GM21360 (cell line): ENCODE measurements around the gene AAK1.
"Not testable (repeated sequence)": the region's sequence is repeated elsewhere in the genome, so short reads cannot be mapped to it uniquely, and the experiment has no call there.

Source experiments
- ATAC-seq: cut with Tn5 transposase; IDR thresholded peaks from one replicate; pipeline ENCODE4 v1.9.1; 2021; ENCODE audit warnings: mild to moderate bottlenecking, moderate library complexity; ENCODE audit not compliant: unreplicated experiment

Gene AAK1

DNA sequence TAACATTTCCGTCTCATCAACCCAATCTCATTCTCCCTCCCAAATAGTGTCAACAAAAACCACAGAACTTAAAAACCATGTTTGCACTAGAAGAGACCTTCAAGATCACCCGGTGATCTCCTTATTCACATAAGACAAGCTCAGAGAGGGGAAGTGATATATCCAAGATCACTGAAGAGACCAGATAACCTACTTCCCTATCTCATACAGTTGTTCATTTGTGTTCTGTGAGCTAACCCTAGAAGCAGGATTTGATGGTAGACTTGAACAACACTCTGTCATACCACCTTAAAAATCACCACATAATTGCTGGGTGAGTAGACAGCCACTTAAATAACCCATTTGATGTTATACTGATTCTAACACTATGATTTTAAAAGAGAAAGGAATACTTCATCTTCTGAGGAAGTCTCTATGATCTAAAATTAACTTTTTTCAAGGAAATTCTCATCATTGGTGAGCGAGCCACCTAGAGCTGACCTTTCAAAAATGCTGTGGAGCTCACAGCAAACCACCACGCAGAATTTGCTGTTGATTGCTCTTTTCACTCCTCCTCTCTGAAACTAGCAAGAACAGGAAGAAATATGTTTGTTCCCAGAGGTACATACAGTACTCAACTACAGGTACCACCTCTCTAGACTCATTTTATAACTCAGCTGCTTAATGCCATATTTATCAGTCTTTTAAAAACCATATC is 15.1 kb downstream of the AAK1 start:
- no peak for ATAC-seq

GRCh38 chr2:69625078-69625795 is 18.3 kb downstream of the AAK1 start:
- no peak for ATAC-seq

GRCh38 chr2:69624611-69625010 is 18.9 kb downstream of the AAK1 start:
- ATAC-seq: no peak

DNA sequence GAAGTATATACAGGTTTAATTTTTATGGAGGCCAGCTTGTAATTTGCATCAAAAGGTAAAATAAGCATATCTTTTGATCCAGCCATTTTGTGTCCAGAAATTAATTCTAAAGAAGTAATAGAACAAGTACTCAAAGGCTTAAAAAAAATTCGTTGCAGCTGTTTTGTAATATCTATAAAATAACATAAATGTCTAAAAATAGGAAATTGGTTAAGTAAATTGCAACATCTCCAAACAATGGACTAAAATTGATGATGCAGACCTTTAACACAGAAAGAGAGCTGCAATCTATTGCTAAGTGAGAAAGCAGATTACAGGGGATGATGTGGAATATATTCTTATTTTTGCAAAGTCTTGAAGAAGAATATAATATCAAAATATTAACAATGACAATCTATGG is 19.4 kb downstream of the AAK1 start:
- ATAC-seq: no peak

GRCh38 chr2:69623236-69623635 is 20.3 kb downstream of the AAK1 start:
- no peak for ATAC-seq

- not testable (repeated sequence) for ATAC-seq
Measured at GRCh38 chr2:69622805-69623204, 20.7 kb downstream of the AAK1 start.

DNA sequence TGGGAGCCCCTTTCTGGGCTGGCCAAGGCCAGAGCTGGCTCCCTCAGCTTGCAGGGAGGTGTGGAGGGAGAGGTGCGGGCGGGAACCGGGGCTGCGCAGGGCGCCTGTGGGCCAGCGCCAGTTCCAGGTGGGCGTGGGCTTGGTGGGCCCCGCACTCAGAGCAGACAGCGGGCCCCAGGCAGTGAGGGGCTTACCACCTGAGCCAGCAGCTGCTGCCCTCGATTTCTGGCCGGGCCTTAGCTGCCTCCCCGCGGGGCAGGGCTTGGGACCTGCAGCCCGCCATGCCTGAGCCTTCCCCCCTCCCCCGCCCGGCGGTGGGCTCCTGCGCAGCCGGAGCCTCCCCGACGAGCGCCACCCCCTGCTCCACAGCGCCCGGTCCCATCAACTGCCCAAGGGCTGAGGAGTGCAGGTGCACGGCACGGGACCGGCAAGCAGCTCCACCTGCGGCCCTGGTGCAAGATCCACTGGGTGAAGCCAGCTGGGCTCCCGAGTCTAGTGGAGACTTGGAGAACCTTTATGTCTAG is 21.5 kb downstream of the AAK1 start:
- ATAC-seq: not testable (repeated sequence)

DNA sequence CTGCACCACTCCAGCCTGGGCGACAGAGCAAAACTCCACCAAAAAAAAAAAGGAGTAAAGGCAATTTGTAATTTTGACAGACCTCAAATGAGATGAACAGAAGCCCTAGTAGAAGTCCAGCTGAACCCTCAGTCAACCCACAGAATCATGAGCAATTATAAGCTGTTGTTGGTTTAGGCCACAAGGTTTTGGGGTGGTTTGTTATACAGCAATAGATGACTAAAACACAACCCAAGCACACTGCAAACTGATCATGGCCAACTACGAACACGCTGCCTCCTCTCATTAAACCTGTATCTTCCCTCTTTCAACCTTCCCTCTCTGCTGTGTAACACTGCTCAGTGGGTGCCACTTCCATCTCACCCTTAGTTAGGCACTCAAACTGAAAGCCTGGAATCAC is 22.1 kb downstream of the AAK1 start:
- ATAC-seq: no peak

GRCh38 chr2:69620870-69621269 is 22.7 kb downstream of the AAK1 start:
- no peak for ATAC-seq

GRCh38 chr2:69619725-69620124 is 23.8 kb downstream of the AAK1 start:
- no peak for ATAC-seq

- no peak for ATAC-seq
Measured at GRCh38 chr2:69618362-69618761, 25.2 kb downstream of the AAK1 start.

- ATAC-seq: no peak
Measured at GRCh38 chr2:69617744-69618143, 25.8 kb downstream of the AAK1 start.

- ATAC-seq: no peak
Measured at GRCh38 chr2:69616755-69617154, 26.8 kb downstream of the AAK1 start.

DNA sequence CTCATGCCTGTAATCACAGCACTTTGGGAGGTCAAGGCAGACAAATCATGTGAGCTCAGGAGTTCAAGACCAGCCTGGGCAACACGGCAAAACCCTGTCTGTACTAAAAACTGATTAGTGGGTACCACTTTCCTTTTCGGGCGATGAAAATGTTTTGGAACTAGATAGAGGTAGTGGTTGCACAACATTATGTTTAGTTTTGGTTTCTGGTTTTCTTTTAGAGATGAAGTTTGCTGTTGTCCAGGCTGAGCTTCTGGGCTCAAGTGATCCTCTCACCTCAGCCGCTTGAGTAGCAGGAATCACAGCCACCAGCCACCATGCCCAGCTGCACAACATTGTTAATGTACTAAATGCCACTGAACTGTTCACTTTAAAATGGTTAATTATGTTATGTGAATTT is 27.6 kb downstream of the AAK1 start:
- ATAC-seq: no peak

GRCh38 chr2:69615078-69615625 is 28.4 kb downstream of the AAK1 start:
- no peak for ATAC-seq

DNA sequence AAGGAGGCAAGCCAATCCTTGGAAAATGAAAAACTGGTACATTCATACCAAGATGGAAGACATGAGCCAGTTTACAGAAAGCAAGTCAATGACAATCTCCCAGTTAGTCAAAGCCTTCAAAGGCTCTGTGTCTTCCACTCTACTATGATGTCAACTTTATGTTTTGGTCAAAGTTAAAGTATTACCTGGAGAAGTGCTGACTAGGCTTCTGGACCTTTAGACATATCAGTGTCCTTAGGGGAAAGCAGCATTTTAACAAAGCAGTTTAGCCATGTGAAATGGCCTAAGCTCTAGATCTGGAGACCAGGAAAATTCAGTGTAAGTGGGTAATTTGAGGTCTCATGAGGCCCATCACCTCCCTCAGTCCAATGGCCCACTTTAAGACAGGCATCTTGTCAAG is 30.8 kb downstream of the AAK1 start:
- no peak for ATAC-seq

DNA sequence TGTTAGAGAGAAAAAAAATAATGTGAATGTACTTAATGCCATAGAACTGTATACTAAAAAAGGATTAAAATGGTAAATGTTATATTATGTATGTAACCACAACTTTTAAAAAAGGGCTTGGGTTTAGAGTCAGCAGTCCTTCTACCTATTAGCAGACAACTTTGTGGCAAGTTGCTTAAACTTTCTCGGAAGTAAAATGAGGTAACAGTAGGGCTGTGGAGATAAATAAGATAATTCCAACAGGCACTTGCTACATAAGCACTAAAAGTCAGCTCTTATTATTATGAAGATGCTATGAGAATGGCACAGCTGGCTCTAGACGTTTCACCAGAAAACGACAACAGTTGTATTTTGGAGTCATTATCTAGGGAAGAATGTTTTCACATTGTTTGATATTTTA is 31.3 kb downstream of the AAK1 start:
- no peak for ATAC-seq

GRCh38 chr2:69608109-69608508 is 35.4 kb downstream of the AAK1 start:
- no peak for ATAC-seq

GRCh38 chr2:69606771-69607170 is 36.8 kb downstream of the AAK1 start:
- ATAC-seq: not testable (repeated sequence)

GRCh38 chr2:69605284-69605683 is 38.3 kb downstream of the AAK1 start:
- no peak for ATAC-seq

DNA sequence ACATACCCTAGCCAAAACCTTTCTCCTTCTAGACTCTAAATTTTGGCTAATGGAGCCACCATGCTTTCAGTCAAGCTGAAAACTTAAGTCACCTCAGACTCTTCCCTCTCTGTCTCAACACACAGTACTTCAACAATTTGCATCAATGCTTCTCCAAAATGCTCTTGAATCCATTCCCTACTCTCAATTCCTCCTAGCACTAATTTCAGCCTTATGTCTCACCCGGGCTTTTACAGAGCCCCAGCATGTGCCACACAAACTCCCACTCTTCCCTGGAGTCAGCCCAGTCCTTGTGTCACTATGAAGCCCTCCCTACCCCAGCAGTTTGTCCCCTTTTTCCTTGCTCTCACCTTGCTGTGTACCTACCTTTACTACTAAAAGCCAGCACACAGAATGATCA is 38.7 kb downstream of the AAK1 start:
- ATAC-seq: no peak

- no peak for ATAC-seq
Measured at GRCh38 chr2:69604026-69604678, 39.4 kb downstream of the AAK1 start.
